Uterus (tissue), 2 donors: ENCODE measurements around the gene MLNR.

Source experiments
- POLR2A ChIP-seq, 2 donors: fragments of 450-650 bp; IDR thresholded peaks; one replicate each; pipeline ENCODE4 v1.6.1; 2016; ENCODE audit warnings: antibody characterized with exemption in 2 of 2, mild to moderate bottlenecking in 1 of 2, moderate library complexity in 1 of 2
- TF ChIP-seq, protein P1 (sequence below), 4 experiments: fragments of 200-600 bp in 2 of 4; fragments of 450-650 bp in 2 of 4; sonication (generic) in 2 of 4; IDR thresholded peaks; one replicate each; pipeline ENCODE4 v1.5.1; 2016 to 2019; ENCODE audit warnings: antibody characterized with exemption in 4 of 4, mild to moderate bottlenecking in 2 of 4, moderate library complexity in 1 of 4

DNA sequence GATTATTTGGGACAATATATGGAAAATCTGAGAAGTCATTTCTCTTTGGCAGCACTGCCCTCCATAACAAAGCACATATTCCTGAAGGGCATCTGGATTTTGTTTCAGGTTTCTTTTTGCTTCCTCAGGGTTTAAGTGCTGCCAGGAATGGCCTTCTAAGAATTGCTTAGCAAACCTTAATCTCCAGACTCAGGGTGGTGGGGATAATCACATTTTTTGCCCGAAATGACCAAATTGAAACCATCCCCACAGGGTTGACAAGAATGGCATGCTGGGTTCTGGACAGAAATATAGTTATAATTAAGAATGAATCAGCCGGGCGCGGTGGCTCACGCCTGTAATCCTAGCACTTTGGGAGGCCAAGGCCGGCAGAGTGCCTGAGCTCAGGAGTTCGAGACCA is 21.2 kb downstream of the MLNR start:
- TF ChIP-seq, protein P1, sequence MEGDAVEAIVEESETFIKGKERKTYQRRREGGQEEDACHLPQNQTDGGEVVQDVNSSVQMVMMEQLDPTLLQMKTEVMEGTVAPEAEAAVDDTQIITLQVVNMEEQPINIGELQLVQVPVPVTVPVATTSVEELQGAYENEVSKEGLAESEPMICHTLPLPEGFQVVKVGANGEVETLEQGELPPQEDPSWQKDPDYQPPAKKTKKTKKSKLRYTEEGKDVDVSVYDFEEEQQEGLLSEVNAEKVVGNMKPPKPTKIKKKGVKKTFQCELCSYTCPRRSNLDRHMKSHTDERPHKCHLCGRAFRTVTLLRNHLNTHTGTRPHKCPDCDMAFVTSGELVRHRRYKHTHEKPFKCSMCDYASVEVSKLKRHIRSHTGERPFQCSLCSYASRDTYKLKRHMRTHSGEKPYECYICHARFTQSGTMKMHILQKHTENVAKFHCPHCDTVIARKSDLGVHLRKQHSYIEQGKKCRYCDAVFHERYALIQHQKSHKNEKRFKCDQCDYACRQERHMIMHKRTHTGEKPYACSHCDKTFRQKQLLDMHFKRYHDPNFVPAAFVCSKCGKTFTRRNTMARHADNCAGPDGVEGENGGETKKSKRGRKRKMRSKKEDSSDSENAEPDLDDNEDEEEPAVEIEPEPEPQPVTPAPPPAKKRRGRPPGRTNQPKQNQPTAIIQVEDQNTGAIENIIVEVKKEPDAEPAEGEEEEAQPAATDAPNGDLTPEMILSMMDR (IDR thresholded peaks at IDR 0.05): no peak
- no peak for TF ChIP-seq POLR2A (IDR thresholded peaks at IDR 0.05)
